ENCODE data around the gene PARVA.

PARVA gene

GRCh38 chr11:12402691-12403120 lies 25.3 kb downstream of the PARVA start:
- TF ChIP-seq REST (IDR thresholded peaks at IDR 0.05; ENCODE audit: insufficient read depth in 1 of 2, low read depth in 2 of 2, low read length in 2 of 2) (no peak), POLR2AphosphoS5 (IDR thresholded peaks at IDR 0.05; ENCODE audit: low read depth, low read length) (no peak)

- TF ChIP-seq POLR2AphosphoS5 (IDR thresholded peaks at IDR 0.05; ENCODE audit: low read depth, low read length) (no peak), FOXP2 (optimal IDR thresholded peaks at IDR 0.05; ENCODE audit: borderline replicate concordance, extremely low read depth, extremely low read length, insufficient read depth) (no peak), TAF1 (IDR thresholded peaks at IDR 0.05; ENCODE audit: borderline replicate concordance, insufficient read depth, low read length) (no peak), REST (IDR thresholded peaks at IDR 0.05; ENCODE audit: insufficient read depth in 1 of 2, low read depth in 2 of 2, low read length in 2 of 2) (no peak), SIN3A (IDR thresholded peaks at IDR 0.05; ENCODE audit: borderline replicate concordance, insufficient read depth, low read length) (no peak)
Observed at GRCh38 chr11:12403122-12403996, 26.0 kb downstream of the PARVA start.

GRCh38 chr11:12403997-12404350 lies 26.6 kb downstream of the PARVA start:
- TF ChIP-seq SIN3A (IDR thresholded peaks at IDR 0.05; ENCODE audit: borderline replicate concordance, insufficient read depth, low read length) (no peak), TAF1 (IDR thresholded peaks at IDR 0.05; ENCODE audit: borderline replicate concordance, insufficient read depth, low read length) (no peak), FOXP2 (optimal IDR thresholded peaks at IDR 0.05; ENCODE audit: borderline replicate concordance, extremely low read depth, extremely low read length, insufficient read depth) (no peak), REST (IDR thresholded peaks at IDR 0.05; ENCODE audit: insufficient read depth in 1 of 2, low read depth in 2 of 2, low read length in 2 of 2) (no peak), POLR2AphosphoS5 (IDR thresholded peaks at IDR 0.05; ENCODE audit: low read depth, low read length) (no peak)

- TF ChIP-seq REST (IDR thresholded peaks at IDR 0.05; ENCODE audit: insufficient read depth in 1 of 2, low read depth in 2 of 2, low read length in 2 of 2) (no peak), SIN3A (IDR thresholded peaks at IDR 0.05; ENCODE audit: borderline replicate concordance, insufficient read depth, low read length) (no peak), FOXP2 (optimal IDR thresholded peaks at IDR 0.05; ENCODE audit: borderline replicate concordance, extremely low read depth, extremely low read length, insufficient read depth) (no peak), POLR2AphosphoS5 (IDR thresholded peaks at IDR 0.05; ENCODE audit: low read depth, low read length) (no peak), TAF1 (IDR thresholded peaks at IDR 0.05; ENCODE audit: borderline replicate concordance, insufficient read depth, low read length) (no peak)
Observed at GRCh38 chr11:12404436-12404835, 27.1 kb downstream of the PARVA start.
